ENCODE results near the gene RBBP8. TPM values are rescaled to one million over a fixed set of nuclear protein-coding genes. Genes with fewer than 3 reads are reported as not detected.

RBBP8 gene
- total RNA-seq, 1 experiment from 2014 or later = 65.2 TPM

DNA sequence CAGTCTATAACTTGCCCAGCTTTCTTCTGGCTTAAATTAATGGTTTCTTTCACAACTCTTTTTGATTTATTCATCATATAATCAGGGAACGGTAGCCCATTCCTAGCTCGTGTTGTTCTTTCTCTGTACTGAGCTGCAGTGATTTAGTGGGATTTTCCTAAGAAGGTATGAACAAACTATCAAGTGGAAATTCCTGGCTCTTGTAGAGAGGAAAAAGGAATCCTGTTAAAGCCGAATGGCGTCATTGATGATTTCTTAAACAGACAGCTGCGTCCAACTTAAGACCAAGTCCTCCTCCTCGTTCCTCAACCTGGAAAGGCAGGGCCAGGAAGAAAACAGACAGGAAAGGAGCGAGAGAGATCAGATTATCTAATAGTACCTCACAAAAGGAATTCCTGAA, 132.9 kb downstream of the RBBP8 start:
- Histone ChIP-seq H3K4me2 (ENCODE audit: insufficient read depth, insufficient read length, low read length) (no peak overlapping the region), H3K4me1 (ENCODE audit: insufficient read depth, low read length) (no peaks in the 10 kb centered on the region; the same call in 1 of the 2 replicates), H3K23me2 (ENCODE audit: insufficient read length, low read depth, low read length, poor library complexity, severe bottlenecking) (no peaks in the 10 kb centered on the region), H3K14ac (ENCODE audit: insufficient read depth, low read length) (no peak overlapping the region), H2BK20ac (ENCODE audit: low read depth, low read length, poor library complexity, severe bottlenecking) (no peak overlapping the region), H2BK15ac (ENCODE audit: low read depth, low read length) (no peak overlapping the region), H3T11ph (ENCODE audit: low read length) (no peak overlapping the region), H3K4ac (ENCODE audit: low read depth, low read length) (no peak overlapping the region), H2AFZ (ENCODE audit: low read length) (no peak overlapping the region), H3K18ac (ENCODE audit: insufficient read length, low read depth, low read length) (no peak overlapping the region), H2BK120ac (ENCODE audit: low read depth, low read length, poor library complexity, severe bottlenecking) (no peak overlapping the region), H2AK5ac (ENCODE audit: insufficient read length, low read length) (no peak overlapping the region), H4K91ac (ENCODE audit: insufficient read length, low read depth, low read length) (no peak overlapping the region), H3K56ac (ENCODE audit: insufficient read length, low read depth, low read length) (no peak overlapping the region), H3K9me3 (ENCODE audit: control insufficient read depth, low read depth, low read length) (no peaks in the 10 kb centered on the region), H3K79me2 (ENCODE audit: insufficient read depth, low read length) (no peaks in the 10 kb centered on the region), H3K27me3 (ENCODE audit: insufficient read depth, low read length) (no peaks in the 10 kb centered on the region), H4K5ac (ENCODE audit: insufficient read length, low read depth, low read length) (no peak overlapping the region), H3K23ac (ENCODE audit: insufficient read length, low read depth, low read length) (no peak overlapping the region), H3K27ac (ENCODE audit: insufficient read length, low read depth, low read length) (no peak overlapping the region), H2BK5ac (ENCODE audit: insufficient read length, low read length) (no peak overlapping the region), H2BK12ac (ENCODE audit: insufficient read length, low read depth, low read length) (no peak overlapping the region), H3K79me1 (ENCODE audit: insufficient read depth, low read depth, low read length, poor library complexity, severe bottlenecking) (no peaks in the 10 kb centered on the region), H4K20me1 (ENCODE audit: control insufficient read depth, insufficient read depth, insufficient read length) (no peaks in the 10 kb centered on the region), H4K8ac (replicated peaks; ENCODE audit: insufficient read length, low read depth, low read length) (no peak overlapping the region), H3K9ac (ENCODE audit: extremely low read depth, insufficient read length, low read length) (no peak overlapping the region)
- H3K27me3 Mint-ChIP-seq (ENCODE audit: low read depth) = no peaks in the 10 kb centered on the region; the same call in 1 of the 2 replicates
- peaks cover 10% of the 10 kb centered on the region in 2 experiments for H3K9me3 Mint-ChIP-seq
- no peak for DNase-seq
- peaks cover 3 to 8% (median 5%) of the 10 kb centered on the region in 3 experiments for H3K36me3 Mint-ChIP-seq (ENCODE audit: insufficient read depth in 1 of 3, low read depth in 3 of 3)
- H3K4me1 Mint-ChIP-seq = peaks cover 7 to 15% of the 10 kb centered on the region in 2 experiments
- TF ChIP-seq, protein P1, sequence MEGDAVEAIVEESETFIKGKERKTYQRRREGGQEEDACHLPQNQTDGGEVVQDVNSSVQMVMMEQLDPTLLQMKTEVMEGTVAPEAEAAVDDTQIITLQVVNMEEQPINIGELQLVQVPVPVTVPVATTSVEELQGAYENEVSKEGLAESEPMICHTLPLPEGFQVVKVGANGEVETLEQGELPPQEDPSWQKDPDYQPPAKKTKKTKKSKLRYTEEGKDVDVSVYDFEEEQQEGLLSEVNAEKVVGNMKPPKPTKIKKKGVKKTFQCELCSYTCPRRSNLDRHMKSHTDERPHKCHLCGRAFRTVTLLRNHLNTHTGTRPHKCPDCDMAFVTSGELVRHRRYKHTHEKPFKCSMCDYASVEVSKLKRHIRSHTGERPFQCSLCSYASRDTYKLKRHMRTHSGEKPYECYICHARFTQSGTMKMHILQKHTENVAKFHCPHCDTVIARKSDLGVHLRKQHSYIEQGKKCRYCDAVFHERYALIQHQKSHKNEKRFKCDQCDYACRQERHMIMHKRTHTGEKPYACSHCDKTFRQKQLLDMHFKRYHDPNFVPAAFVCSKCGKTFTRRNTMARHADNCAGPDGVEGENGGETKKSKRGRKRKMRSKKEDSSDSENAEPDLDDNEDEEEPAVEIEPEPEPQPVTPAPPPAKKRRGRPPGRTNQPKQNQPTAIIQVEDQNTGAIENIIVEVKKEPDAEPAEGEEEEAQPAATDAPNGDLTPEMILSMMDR (conservative IDR thresholded peaks at IDR 0.05) = no peak
- no CpG with 5 or more reads among the region's 7 CpGs for WGBS (ENCODE audit: extremely low coverage, insufficient read length, low lambda C conversion rate)
- no peak overlapping the region for H3K27ac Mint-ChIP-seq
- H3K4me3 Mint-ChIP-seq = no peak overlapping the region

All from H9 (cell line).